Gastrocnemius medialis (tissue), 4 donors: ENCODE data around the gene NMT2.

ENCODE experiments used
- POLR2A ChIP-seq, 2 donors: fragments of 450-650 bp; IDR thresholded peaks; one replicate each; pipeline ENCODE4 v1.6.1; 2017; ENCODE audit warnings: antibody characterized with exemption in 2 of 2, mild to moderate bottlenecking in 2 of 2, moderate library complexity in 2 of 2
- TF ChIP-seq, protein P1 (sequence below), 5 experiments: fragments of 450-650 bp in 3 of 5; fragments of 200-600 bp in 2 of 5; sonication (generic) in 2 of 5; IDR thresholded peaks in 4 of 5; conservative IDR thresholded peaks in 1 of 5; 1 replicate in 4 of 5; 2 replicates in 1 of 5; pipeline ENCODE4 v1.5.1; 2016 to 2019; ENCODE audit warnings: antibody characterized with exemption in 5 of 5, mild to moderate bottlenecking in 3 of 5, moderate library complexity in 3 of 5

DNA sequence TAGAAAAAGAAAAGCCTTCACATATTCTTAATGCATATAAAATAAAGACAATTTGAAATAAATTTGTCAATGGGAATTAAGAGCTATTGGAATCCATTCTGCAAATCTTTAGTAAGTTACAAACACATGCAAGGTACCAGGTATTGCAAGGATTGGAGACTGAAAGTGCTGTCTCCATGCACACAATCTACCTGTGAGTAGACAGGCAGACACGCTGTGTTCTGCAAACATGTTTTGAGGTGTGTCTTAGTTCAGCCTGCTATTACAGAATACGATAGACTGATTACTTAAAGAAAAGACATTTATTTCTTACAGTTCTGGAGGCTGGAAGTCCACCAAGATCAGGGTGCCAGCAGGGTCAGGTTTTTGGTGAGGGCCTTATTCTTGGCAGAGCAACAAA lies 10.0 kb downstream of the NMT2 start:
- TF ChIP-seq, protein P1, sequence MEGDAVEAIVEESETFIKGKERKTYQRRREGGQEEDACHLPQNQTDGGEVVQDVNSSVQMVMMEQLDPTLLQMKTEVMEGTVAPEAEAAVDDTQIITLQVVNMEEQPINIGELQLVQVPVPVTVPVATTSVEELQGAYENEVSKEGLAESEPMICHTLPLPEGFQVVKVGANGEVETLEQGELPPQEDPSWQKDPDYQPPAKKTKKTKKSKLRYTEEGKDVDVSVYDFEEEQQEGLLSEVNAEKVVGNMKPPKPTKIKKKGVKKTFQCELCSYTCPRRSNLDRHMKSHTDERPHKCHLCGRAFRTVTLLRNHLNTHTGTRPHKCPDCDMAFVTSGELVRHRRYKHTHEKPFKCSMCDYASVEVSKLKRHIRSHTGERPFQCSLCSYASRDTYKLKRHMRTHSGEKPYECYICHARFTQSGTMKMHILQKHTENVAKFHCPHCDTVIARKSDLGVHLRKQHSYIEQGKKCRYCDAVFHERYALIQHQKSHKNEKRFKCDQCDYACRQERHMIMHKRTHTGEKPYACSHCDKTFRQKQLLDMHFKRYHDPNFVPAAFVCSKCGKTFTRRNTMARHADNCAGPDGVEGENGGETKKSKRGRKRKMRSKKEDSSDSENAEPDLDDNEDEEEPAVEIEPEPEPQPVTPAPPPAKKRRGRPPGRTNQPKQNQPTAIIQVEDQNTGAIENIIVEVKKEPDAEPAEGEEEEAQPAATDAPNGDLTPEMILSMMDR (IDR thresholded peaks at IDR 0.05 in 4 of 5, conservative IDR thresholded peaks at IDR 0.05 in 1 of 5) = no peak
- no peak for TF ChIP-seq POLR2A (IDR thresholded peaks at IDR 0.05)
